ENCODE data around the gene CALM3.

DNA sequence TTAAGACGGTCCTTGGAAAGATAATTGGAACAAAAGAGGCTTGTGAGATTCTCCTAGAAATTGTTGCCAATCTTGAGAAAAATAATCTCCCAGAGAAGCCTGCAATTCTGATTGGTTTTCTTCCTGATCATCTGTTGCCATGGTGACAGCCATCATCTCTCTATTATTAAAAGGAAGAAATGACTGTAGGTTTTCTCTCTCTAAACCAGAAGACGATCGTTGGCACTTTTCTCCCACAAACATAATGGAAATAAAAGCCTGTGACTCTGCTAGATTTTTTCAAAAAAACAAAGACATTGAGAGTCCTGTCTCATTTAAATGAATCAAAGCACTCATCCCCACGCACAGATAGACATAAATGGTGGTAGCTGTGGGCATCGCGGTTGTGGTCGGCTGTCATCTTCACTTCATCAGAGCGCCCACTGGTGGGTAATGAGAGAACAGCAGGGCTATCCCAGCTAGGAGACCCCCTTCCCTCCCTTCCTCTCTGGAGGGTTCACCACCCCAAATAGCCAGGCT is 21.7 kb upstream of the CALM3 start:
- TF ChIP-seq, protein P1, sequence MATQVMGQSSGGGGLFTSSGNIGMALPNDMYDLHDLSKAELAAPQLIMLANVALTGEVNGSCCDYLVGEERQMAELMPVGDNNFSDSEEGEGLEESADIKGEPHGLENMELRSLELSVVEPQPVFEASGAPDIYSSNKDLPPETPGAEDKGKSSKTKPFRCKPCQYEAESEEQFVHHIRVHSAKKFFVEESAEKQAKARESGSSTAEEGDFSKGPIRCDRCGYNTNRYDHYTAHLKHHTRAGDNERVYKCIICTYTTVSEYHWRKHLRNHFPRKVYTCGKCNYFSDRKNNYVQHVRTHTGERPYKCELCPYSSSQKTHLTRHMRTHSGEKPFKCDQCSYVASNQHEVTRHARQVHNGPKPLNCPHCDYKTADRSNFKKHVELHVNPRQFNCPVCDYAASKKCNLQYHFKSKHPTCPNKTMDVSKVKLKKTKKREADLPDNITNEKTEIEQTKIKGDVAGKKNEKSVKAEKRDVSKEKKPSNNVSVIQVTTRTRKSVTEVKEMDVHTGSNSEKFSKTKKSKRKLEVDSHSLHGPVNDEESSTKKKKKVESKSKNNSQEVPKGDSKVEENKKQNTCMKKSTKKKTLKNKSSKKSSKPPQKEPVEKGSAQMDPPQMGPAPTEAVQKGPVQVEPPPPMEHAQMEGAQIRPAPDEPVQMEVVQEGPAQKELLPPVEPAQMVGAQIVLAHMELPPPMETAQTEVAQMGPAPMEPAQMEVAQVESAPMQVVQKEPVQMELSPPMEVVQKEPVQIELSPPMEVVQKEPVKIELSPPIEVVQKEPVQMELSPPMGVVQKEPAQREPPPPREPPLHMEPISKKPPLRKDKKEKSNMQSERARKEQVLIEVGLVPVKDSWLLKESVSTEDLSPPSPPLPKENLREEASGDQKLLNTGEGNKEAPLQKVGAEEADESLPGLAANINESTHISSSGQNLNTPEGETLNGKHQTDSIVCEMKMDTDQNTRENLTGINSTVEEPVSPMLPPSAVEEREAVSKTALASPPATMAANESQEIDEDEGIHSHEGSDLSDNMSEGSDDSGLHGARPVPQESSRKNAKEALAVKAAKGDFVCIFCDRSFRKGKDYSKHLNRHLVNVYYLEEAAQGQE (IDR thresholded peaks at IDR 0.05; ENCODE audit: insufficient read depth in 1 of 2, low read depth in 2 of 2, low read length in 2 of 2), result no peak
- TF ChIP-seq POLR2AphosphoS5 (IDR thresholded peaks at IDR 0.05; ENCODE audit: low read depth, low read length), result no peak
- TF ChIP-seq TAF1 (IDR thresholded peaks at IDR 0.05; ENCODE audit: borderline replicate concordance, insufficient read depth, low read length), result no peak
- TF ChIP-seq SIN3A (IDR thresholded peaks at IDR 0.05; ENCODE audit: borderline replicate concordance, insufficient read depth, low read length), result no peak

Data from PFSK-1 (cell line).